ENCODE results near the gene LIN28B.
"Not testable (repeated sequence)": the region's sequence is repeated elsewhere in the genome, so short reads cannot be mapped to it uniquely, and the experiment has no call there.

LIN28B gene

DNA sequence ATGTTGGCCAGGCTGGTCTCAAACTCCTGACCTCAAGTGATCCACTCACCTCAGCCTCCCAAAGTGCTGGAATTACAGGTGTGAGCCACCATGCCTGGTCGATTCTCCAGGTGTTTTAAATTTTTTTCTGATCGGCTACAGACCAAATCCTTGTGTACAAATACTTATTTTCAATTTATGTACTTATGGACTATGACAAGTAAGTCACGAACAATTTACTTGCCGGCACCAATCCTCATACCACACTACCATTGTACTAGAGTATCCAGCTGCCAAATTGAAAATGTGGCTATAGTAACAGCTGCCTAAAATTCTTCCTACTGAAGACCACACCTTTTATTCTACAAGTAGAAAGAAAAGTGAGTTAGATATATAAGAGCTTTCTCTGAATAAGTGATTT lies 26.9 kb downstream of the LIN28B start:
- H3K27ac ChIP-seq = no peak overlapping the region
- TF ChIP-seq, protein P1, sequence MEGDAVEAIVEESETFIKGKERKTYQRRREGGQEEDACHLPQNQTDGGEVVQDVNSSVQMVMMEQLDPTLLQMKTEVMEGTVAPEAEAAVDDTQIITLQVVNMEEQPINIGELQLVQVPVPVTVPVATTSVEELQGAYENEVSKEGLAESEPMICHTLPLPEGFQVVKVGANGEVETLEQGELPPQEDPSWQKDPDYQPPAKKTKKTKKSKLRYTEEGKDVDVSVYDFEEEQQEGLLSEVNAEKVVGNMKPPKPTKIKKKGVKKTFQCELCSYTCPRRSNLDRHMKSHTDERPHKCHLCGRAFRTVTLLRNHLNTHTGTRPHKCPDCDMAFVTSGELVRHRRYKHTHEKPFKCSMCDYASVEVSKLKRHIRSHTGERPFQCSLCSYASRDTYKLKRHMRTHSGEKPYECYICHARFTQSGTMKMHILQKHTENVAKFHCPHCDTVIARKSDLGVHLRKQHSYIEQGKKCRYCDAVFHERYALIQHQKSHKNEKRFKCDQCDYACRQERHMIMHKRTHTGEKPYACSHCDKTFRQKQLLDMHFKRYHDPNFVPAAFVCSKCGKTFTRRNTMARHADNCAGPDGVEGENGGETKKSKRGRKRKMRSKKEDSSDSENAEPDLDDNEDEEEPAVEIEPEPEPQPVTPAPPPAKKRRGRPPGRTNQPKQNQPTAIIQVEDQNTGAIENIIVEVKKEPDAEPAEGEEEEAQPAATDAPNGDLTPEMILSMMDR (IDR thresholded peaks at IDR 0.05) = no peak
- intact Hi-C loops (cut with DNase I; ENCODE audit: low total_unique reads) = no loop called here
- H3K9me3 ChIP-seq = no peaks in the 10 kb centered on the region
- H3K4me3 ChIP-seq = no peak overlapping the region
- no peaks in the 10 kb centered on the region for H3K36me3 ChIP-seq
- H3K4me1 ChIP-seq = no peaks in the 10 kb centered on the region
- no peaks in the 10 kb centered on the region for H3K27me3 ChIP-seq
- DNase-seq = no peak

DNA sequence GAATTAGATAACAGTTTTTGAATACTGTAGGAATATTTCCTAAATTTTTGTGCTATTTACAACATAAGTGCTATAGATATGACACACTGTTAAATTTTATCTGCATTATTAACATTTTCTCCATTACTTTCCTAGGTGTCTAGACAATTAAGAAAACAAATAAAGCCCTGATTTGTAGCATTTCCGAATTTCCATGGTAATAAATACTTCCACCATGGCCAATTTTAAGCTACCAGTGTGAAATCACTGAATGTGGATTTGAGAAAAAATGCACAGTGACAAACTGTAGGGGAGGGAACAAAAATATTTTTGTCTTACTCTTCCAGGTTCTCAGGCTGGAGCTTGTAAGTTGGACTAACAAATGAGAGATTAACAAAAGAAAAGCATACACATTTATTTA lies 27.9 kb downstream of the LIN28B start:
- TF ChIP-seq, protein P1 (IDR thresholded peaks at IDR 0.05) = no peak
- Histone ChIP-seq H3K36me3 (no peaks in the 10 kb centered on the region), H3K4me3 (no peak overlapping the region), H3K27me3 (no peaks in the 10 kb centered on the region), H3K27ac (no peak overlapping the region), H3K9me3 (no peaks in the 10 kb centered on the region), H3K4me1 (no peaks in the 10 kb centered on the region)
- DNase-seq = no peak
- intact Hi-C loops (cut with DNase I; ENCODE audit: low total_unique reads) = no loop called here

DNA sequence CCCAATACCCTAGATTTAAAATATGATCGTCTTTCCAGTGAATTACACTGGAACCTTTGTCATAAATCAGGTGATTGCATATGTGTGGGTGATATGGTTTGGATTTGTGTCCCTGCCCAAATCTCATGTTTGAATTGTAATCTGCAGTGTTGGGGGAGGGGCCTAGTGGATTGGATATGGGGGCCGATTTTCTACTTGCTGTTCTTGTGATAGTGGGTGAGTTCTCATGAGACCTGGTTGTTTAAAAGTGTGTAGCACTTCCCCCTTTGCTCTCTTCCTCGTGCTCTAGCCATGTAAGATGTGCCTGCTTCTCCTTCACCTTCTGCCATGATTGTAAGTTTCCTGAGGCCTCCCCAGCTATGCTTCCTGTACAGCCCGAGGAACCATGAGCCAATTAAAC lies 29.0 kb downstream of the LIN28B start:
- H3K4me3 ChIP-seq; intact Hi-C loops (cut with DNase I; ENCODE audit: low total_unique reads): not testable (repeated sequence)

DNA sequence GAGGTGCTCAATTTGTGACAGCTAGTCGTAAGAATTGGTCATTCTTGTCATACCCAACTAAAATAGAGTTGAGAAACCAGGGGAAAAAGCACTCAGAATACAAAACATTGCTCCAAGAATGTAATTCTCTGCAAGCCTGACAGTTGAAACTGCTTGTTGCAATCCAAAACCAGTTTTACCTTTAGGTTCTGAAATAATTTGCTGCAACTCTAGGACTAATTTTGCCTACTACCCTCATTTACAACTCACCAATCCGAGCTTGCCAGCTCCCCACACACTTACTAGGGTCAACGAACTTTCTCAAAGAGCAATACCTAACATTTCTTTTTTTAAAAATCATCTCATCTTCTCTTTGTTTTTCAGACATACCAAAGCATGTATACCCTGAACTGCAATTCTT lies 29.7 kb downstream of the LIN28B start:
- Histone ChIP-seq H3K4me3 (no peak overlapping the region), H3K9me3 (no peaks in the 10 kb centered on the region), H3K27me3 (no peaks in the 10 kb centered on the region), H3K4me1 (no peaks in the 10 kb centered on the region), H3K27ac (no peak overlapping the region), H3K36me3 (no peaks in the 10 kb centered on the region)
- TF ChIP-seq, protein P1 (IDR thresholded peaks at IDR 0.05) = no peak
- intact Hi-C loops (cut with DNase I; ENCODE audit: low total_unique reads) = no loop called here
- DNase-seq = no peak

More for the DNA sequence above, 29.0 kb downstream of the LIN28B start:
- not testable (repeated sequence) for H3K36me3 ChIP-seq, H3K4me1 ChIP-seq, H3K27ac ChIP-seq, DNase-seq, H3K9me3 ChIP-seq, H3K27me3 ChIP-seq

DNA sequence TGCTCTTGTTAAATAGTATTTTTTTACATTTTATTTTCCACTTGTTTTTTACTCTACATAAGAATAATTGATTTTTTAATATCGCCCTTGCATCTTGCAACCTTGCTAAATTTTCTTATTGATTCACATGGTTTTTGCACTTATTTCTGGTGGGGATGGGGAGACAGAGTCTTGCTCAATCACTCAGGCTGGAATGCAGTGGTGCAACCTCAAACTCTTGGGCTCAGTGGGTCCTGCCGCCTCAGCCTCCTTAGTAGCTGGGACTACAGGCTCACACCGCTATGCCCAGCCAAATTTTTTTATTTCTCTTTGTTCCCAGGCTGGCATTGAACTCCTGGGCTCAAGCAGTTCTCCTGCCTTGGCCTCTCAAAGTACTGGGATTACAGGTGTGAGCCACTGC lies 30.3 kb downstream of the LIN28B start:
- H3K27me3 ChIP-seq = no peaks in the 10 kb centered on the region
- TF ChIP-seq, protein P1 (IDR thresholded peaks at IDR 0.05) = no peak
- no peak overlapping the region for H3K27ac ChIP-seq
- no peaks in the 10 kb centered on the region for H3K36me3 ChIP-seq
- no peaks in the 10 kb centered on the region for H3K9me3 ChIP-seq
- no peak overlapping the region for H3K4me3 ChIP-seq
- no peak for DNase-seq
- no peaks in the 10 kb centered on the region for H3K4me1 ChIP-seq
- intact Hi-C loops (cut with DNase I; ENCODE audit: low total_unique reads) = no loop called here

DNA sequence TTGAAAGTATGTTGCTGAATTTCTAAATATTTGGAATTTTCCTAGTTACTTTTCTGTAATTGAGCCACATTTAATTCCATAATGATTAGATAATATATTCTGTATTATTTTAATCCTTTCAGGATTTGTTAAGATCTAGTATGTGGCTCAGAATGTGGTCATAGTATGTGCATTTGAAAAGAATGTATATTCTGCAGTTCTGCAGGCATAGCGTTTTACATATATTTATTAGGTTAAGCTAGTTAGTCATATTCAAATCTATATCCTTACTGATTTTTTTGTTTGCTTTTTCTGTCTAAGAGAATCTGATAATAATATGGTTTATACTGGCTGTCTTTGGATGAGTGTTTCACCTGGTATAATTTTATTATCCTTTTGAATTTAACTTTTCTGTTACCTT lies 33.2 kb downstream of the LIN28B start:
- Histone ChIP-seq H3K4me1 (no peaks in the 10 kb centered on the region), H3K27me3 (no peaks in the 10 kb centered on the region), H3K27ac (no peak overlapping the region), H3K9me3 (no peaks in the 10 kb centered on the region), H3K36me3 (no peaks in the 10 kb centered on the region), H3K4me3 (no peak overlapping the region)
- intact Hi-C loops (cut with DNase I; ENCODE audit: low total_unique reads) = no loop called here
- TF ChIP-seq, protein P1 (IDR thresholded peaks at IDR 0.05) = no peak
- DNase-seq = no peak

DNA sequence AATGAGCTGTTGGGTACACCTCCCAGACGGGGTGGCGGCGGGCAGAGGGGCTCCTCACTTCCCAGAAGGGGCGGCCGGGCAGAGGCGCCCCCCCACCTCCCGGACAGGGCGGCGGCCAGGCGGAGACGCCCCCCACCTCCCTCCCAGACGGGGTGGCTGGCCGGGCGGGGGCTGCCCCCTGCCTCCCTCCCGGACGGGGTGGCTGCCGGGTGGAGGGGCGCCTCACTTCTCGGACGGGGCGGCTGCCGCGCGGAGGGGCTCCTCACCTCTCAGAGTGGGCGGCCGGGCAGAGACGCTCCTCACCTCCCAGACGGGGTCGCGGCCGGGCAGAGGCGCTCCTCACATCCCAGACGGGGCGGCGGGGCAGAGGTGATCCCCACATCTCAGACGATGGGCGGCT lies 34.2 kb downstream of the LIN28B start:
- H3K9me3 ChIP-seq; H3K4me1 ChIP-seq; DNase-seq; H3K4me3 ChIP-seq; H3K27ac ChIP-seq; H3K27me3 ChIP-seq; intact Hi-C loops (cut with DNase I; ENCODE audit: low total_unique reads); H3K36me3 ChIP-seq: not testable (repeated sequence)

DNA sequence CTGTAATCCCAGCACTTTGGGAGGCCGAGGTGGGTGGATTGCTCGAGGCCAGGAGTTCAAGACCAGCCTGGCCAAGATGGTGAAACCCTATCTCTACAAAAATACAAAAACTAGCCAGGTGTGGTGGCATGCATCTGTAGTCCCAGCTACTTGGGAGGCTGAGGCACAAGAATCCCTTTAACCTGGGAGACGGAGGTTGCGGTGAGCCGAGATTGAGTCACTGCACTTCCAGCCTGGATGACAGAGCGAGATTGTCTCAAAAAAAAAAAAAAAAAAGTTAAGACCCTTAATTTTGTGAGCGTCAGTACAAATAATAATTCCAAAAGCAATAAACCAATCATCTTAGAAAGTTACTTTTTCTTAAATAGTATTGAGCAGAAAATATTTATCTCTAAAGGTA lies 36.7 kb downstream of the LIN28B start:
- H3K4me1 ChIP-seq; H3K36me3 ChIP-seq; H3K27ac ChIP-seq; H3K9me3 ChIP-seq; intact Hi-C loops (cut with DNase I; ENCODE audit: low total_unique reads); H3K27me3 ChIP-seq; H3K4me3 ChIP-seq; DNase-seq: not testable (repeated sequence)

Data from tibial artery (tissue), 4 donors.